SK-N-SH treated with all-trans-retinoic acid at 6 μM for 48 hours (cell line): ENCODE results near the gene ARL6IP4.

Experiments
- ATAC-seq: fragments of 200-7000 bp; cut with Tn5 transposase; 3 replicates; pipeline ENCODE4 v1.9.1; 2020; ENCODE audit warnings: mild to moderate bottlenecking, moderate library complexity
- ARNTL ChIP-seq: fragments of 450-650 bp; formaldehyde crosslinking; IDR thresholded peaks from 2 replicates; pipeline ENCODE4 v1.5.0; 2020; ENCODE audit warnings: low read depth, mild to moderate bottlenecking, moderate library complexity, borderline replicate concordance
- BACH2 ChIP-seq: fragments of 250-450 bp; sonication (Bioruptor Pico); IDR thresholded peaks from 2 replicates; pipeline ENCODE4 v1.9.0; 2021; ENCODE audit warnings: mild to moderate bottlenecking, borderline replicate concordance
- CREB5 ChIP-seq: fragments of 250-450 bp; sonication (Bioruptor Pico); IDR thresholded peaks from 2 replicates; pipeline ENCODE4 v1.5.1; 2020; ENCODE audit warnings: low read depth, mild to moderate bottlenecking, moderate library complexity
- CSDC2 ChIP-seq: fragments of 250-450 bp; sonication (Bioruptor Pico); IDR thresholded peaks from 2 replicates; pipeline ENCODE4 v1.5.0; 2020; ENCODE audit warnings: mild to moderate bottlenecking, moderate library complexity
- ESRRG ChIP-seq: fragments of 250-450 bp; sonication (Bioruptor Pico); IDR thresholded peaks from 2 replicates; pipeline ENCODE4 v1.6.1; 2021; ENCODE audit warnings: mild to moderate bottlenecking
- ISL1 ChIP-seq: fragments of 250-450 bp; sonication (Bioruptor Pico); IDR thresholded peaks from 2 replicates; pipeline ENCODE4 v2.1.2; 2022; ENCODE audit warnings: mild to moderate bottlenecking, moderate library complexity
- OSR1 ChIP-seq: fragments of 250-450 bp; sonication (Bioruptor Pico); IDR thresholded peaks from 2 replicates; pipeline ENCODE4 v1.8.0; 2022; ENCODE audit warnings: moderate library complexity, mild to moderate bottlenecking, inconsistent platforms
- PATZ1 ChIP-seq: fragments of 250-450 bp; sonication (Bioruptor Pico); IDR thresholded peaks from 2 replicates; pipeline ENCODE4 v1.8.0; 2020; ENCODE audit warnings: mild to moderate bottlenecking, moderate library complexity, borderline replicate concordance
- PPARA ChIP-seq: fragments of 250-450 bp; sonication (Bioruptor Pico); IDR thresholded peaks from 2 replicates; pipeline ENCODE4 v1.5.0; 2020; ENCODE audit warnings: mild to moderate bottlenecking, borderline replicate concordance
- RARB ChIP-seq: fragments of 250-450 bp; sonication (Bioruptor Pico); IDR thresholded peaks from 2 replicates; pipeline ENCODE4 v1.8.0; 2021; ENCODE audit warnings: mild to moderate bottlenecking, moderate library complexity
- TCF4 ChIP-seq: fragments of 250-450 bp; sonication (Bioruptor Pico); IDR thresholded peaks from 2 replicates; pipeline ENCODE4 v1.8.0; 2021; ENCODE audit warnings: mild to moderate bottlenecking, moderate library complexity, borderline replicate concordance
- TOX ChIP-seq: fragments of 250-450 bp; sonication (Bioruptor Pico); IDR thresholded peaks from 2 replicates; pipeline ENCODE4 v1.8.0; 2021; ENCODE audit warnings: mild to moderate bottlenecking, moderate library complexity, borderline replicate concordance
- ZFP30 ChIP-seq: fragments of 450-650 bp; formaldehyde crosslinking; IDR thresholded peaks from 2 replicates; pipeline ENCODE4 v1.5.0; 2022; ENCODE audit warnings: mild to moderate bottlenecking, moderate library complexity
- ZNF565 ChIP-seq: fragments of 450-650 bp; formaldehyde crosslinking; conservative IDR thresholded peaks from 2 replicates; pipeline ENCODE4 v1.5.0; 2020; ENCODE audit warnings: low read depth, mild to moderate bottlenecking, moderate library complexity
- TF ChIP-seq, protein P1 (sequence below): fragments of 250-450 bp; sonication (Bioruptor Pico); IDR thresholded peaks from 2 replicates; pipeline ENCODE4 v1.5.0; 2020; ENCODE audit warnings: mild to moderate bottlenecking, moderate library complexity
- TF ChIP-seq, protein P2 (sequence below): fragments of 250-450 bp; sonication (Bioruptor Pico); IDR thresholded peaks from 2 replicates; pipeline ENCODE4 v1.5.1; 2021; ENCODE audit warnings: mild to moderate bottlenecking, moderate library complexity

Gene ARL6IP4

DNA sequence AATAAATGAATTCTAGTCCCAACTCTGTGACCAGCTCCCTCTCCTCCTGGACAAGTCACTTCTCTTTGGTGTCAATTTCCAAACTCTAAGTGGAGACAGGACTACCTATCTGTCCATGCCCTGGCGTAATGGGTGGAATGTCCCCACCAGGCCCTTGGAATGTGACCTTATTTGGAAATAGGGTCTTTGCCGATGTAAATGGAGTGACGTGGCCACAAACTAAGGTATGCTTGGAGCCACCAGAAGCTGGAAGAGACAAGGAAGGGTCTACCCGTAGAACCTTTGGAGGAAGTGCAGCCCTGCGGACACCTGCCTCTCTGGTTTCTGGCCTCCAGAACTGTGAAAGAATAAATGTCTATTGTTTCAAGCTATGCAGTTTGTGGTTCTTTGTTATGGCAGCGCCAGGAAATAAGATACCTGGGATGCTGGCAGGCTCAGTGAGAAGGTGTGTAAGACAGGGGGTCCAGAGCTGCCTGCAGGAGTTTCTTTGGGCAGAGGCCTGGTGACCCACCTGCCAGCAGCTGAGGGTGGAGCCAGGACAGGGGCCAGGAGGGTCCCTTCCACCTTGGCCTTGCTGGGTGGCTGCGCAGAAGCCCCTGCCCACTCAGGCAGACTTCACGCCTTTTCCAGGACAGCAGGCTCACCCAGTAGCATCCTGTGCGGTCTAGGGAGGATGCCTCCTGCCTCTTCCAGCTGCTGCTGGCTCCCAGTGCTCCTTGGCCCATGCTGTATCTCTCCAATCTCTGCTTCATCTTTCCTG is 45.8 kb downstream of the ARL6IP4 start:
- no peak for ATAC-seq
- TF ChIP-seq OSR1 (CRISPR knock-in tag) (no peak), PPARA (CRISPR knock-in tag) (no peak), CREB5 (CRISPR knock-in tag) (no peak), CSDC2 (CRISPR knock-in tag) (no peak), ESRRG (CRISPR knock-in tag) (no peak), ISL1 (CRISPR knock-in tag) (no peak), ZFP30 (CRISPR knock-in tag) (no peak)
- TF ChIP-seq, protein P1, sequence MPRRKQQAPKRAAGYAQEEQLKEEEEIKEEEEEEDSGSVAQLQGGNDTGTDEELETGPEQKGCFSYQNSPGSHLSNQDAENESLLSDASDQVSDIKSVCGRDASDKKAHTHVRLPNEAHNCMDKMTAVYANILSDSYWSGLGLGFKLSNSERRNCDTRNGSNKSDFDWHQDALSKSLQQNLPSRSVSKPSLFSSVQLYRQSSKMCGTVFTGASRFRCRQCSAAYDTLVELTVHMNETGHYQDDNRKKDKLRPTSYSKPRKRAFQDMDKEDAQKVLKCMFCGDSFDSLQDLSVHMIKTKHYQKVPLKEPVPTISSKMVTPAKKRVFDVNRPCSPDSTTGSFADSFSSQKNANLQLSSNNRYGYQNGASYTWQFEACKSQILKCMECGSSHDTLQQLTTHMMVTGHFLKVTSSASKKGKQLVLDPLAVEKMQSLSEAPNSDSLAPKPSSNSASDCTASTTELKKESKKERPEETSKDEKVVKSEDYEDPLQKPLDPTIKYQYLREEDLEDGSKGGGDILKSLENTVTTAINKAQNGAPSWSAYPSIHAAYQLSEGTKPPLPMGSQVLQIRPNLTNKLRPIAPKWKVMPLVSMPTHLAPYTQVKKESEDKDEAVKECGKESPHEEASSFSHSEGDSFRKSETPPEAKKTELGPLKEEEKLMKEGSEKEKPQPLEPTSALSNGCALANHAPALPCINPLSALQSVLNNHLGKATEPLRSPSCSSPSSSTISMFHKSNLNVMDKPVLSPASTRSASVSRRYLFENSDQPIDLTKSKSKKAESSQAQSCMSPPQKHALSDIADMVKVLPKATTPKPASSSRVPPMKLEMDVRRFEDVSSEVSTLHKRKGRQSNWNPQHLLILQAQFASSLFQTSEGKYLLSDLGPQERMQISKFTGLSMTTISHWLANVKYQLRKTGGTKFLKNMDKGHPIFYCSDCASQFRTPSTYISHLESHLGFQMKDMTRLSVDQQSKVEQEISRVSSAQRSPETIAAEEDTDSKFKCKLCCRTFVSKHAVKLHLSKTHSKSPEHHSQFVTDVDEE (CRISPR knock-in tag) = no peak
- TF ChIP-seq, protein P2, sequence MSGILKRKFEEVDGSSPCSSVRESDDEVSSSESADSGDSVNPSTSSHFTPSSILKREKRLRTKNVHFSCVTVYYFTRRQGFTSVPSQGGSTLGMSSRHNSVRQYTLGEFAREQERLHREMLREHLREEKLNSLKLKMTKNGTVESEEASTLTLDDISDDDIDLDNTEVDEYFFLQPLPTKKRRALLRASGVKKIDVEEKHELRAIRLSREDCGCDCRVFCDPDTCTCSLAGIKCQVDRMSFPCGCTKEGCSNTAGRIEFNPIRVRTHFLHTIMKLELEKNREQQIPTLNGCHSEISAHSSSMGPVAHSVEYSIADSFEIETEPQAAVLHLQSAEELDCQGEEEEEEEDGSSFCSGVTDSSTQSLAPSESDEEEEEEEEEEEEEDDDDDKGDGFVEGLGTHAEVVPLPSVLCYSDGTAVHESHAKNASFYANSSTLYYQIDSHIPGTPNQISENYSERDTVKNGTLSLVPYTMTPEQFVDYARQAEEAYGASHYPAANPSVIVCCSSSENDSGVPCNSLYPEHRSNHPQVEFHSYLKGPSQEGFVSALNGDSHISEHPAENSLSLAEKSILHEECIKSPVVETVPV = no peak

- no peak for ATAC-seq
- TF ChIP-seq PPARA (CRISPR knock-in tag) (no peak), CSDC2 (CRISPR knock-in tag) (no peak), ZFP30 (CRISPR knock-in tag) (no peak), ZNF565 (CRISPR knock-in tag) (no peak), ISL1 (CRISPR knock-in tag) (no peak), TOX (no peak), CREB5 (CRISPR knock-in tag) (no peak), ARNTL (no peak), TCF4 (CRISPR knock-in tag) (no peak), PATZ1 (CRISPR knock-in tag) (no peak), BACH2 (no peak), RARB (CRISPR knock-in tag) (no peak), OSR1 (CRISPR knock-in tag) (no peak)
- TF ChIP-seq, protein P2 = no peak
- TF ChIP-seq, protein P1 (CRISPR knock-in tag) = no peak
Observed at GRCh38 chr12:123027726-123028445, 47.4 kb downstream of the ARL6IP4 start.
